ENCODE measurements around the gene NLGN3.
A peak's percentile ranks its signal among the peaks of the same experiment; 100 is the strongest.

The NLGN3 gene

DNA sequence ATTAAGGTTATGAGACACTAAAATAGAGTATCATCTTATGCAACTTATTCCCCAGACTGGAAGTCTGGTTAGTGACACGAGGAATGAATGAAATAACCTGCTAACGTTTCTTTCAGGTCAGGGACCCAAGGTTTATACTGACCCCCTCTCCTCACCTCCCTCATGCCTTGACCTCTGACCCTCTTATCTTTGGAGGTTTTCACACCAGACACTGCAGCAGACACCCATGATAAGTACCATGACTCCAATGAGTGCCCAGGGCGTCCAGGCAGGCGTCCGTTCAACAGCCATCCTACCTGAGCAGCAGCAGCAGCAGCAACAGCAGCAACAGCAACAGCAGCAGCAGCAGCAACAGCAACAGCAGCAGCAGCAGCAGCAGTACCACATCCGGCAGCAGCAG, 4.2 kb upstream of the NLGN3 start:
- DNase-seq (ENCODE audit: low spot score): no peak
- in situ Hi-C loops (cut with MboI; ENCODE audit: low pct_unique_long_range_greater_than_20kb, low sequenced_read_pairs, unreplicated experiment): no loop called here
- TF ChIP-seq, protein P1, sequence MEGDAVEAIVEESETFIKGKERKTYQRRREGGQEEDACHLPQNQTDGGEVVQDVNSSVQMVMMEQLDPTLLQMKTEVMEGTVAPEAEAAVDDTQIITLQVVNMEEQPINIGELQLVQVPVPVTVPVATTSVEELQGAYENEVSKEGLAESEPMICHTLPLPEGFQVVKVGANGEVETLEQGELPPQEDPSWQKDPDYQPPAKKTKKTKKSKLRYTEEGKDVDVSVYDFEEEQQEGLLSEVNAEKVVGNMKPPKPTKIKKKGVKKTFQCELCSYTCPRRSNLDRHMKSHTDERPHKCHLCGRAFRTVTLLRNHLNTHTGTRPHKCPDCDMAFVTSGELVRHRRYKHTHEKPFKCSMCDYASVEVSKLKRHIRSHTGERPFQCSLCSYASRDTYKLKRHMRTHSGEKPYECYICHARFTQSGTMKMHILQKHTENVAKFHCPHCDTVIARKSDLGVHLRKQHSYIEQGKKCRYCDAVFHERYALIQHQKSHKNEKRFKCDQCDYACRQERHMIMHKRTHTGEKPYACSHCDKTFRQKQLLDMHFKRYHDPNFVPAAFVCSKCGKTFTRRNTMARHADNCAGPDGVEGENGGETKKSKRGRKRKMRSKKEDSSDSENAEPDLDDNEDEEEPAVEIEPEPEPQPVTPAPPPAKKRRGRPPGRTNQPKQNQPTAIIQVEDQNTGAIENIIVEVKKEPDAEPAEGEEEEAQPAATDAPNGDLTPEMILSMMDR (IDR thresholded peaks at IDR 0.05; ENCODE audit: extremely low read depth, insufficient read depth, missing control alignments): no peak

DNA sequence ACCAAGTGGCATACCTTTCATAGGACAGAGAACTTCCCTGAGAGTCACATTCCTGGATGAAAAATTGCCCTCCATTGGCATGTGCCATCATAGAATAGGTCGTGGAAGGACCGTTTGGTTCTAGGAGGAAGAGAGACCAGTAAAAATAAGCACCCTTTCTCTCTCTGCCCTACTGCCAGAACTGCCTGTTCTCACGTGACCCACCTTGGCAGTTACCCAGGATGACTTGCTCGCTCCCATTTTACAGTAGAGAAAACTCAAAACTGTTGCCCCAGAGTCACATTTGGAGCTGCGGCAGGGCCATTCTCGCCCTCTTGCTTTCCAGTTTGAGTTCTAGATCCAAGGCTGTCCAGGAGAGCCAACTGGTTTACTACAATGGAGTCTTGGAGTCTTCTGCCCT, 1.1 kb upstream of the NLGN3 start:
- DNase-seq (ENCODE audit: low spot score): no peak
- in situ Hi-C loops (cut with MboI; ENCODE audit: low pct_unique_long_range_greater_than_20kb, low sequenced_read_pairs, unreplicated experiment): no loop called here
- TF ChIP-seq, protein P1 (IDR thresholded peaks at IDR 0.05; ENCODE audit: extremely low read depth, insufficient read depth, missing control alignments): no peak

DNA sequence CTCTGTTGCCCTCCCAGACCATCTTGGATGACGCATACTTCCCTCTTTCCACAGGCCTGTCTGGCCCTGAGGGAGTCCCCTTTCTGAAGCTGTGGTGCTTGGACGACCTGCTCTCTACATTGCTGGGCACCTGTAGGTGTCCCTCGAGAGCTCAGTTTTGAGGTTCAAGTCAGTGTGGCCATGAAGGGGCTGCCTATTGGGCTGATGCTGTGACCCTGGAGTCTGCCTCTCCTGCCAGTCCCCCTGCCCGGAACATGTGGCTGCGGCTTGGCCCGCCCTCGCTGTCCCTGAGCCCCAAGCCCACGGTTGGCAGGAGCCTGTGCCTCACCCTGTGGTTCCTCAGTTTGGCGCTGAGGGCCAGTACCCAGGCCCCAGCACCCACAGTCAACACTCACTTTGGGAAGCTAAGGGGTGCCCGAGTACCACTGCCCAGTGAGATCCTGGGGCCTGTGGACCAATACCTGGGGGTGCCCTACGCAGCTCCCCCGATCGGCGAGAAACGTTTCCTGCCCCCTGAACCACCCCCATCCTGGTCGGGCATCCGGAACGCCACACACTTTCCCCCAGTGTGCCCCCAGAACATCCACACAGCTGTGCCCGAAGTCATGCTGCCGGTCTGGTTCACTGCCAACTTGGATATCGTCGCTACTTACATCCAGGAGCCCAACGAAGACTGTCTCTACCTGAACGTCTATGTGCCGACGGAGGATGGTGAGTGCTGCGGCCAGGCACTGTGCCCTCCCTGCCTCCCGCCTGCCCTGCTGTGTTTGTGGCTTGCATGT, 3.0 kb downstream of the NLGN3 start:
- TF ChIP-seq, protein P1 (IDR thresholded peaks at IDR 0.05; ENCODE audit: extremely low read depth, insufficient read depth, missing control alignments): peak; percentile 12
- no peak for DNase-seq (ENCODE audit: low spot score)
- in situ Hi-C loops (cut with MboI; ENCODE audit: low pct_unique_long_range_greater_than_20kb, low sequenced_read_pairs, unreplicated experiment): no loop called here

DNA sequence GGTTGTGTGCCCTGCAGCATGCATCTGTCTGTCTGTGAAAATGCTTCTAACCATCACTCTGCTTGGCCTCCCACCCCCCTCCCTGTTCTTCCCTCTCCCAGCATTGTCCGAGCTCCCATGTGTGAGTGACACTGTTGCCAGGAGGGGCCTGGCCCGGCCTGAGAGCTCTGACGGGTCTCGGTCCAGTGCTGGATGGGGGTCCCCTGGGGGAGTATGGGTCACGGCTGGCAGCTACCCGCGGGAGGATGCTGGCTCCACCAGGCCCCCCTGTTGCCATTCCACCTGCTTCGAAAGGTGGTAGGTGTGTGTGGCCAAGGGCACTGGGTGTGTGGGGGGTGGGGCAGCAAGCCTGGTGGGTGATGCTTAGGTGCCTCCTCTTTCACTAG, 3.6 kb downstream of the NLGN3 start:
- TF ChIP-seq, protein P1 (IDR thresholded peaks at IDR 0.05; ENCODE audit: extremely low read depth, insufficient read depth, missing control alignments): no peak
- in situ Hi-C loops (cut with MboI; ENCODE audit: low pct_unique_long_range_greater_than_20kb, low sequenced_read_pairs, unreplicated experiment): no loop called here
- no peak for DNase-seq (ENCODE audit: low spot score)

DNA sequence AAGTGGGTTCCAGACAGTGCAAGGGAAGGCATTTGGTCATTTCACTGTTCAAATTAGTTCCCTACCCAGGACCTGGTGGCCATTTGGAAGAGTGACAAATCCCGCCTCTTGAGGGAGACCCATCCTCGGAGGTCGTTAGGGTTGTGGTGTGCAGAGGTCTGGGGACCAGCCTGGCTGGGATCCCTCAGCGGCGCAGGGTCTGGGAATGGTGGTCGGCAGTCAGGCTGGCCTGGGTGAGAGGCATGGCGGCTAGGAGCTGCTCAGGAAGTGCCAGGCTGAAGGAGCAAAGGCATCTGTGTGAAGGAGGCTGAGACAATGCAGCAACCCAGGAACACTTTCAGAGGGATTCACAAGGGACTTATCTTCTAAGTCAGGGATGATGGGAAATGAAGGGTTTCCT, 6.7 kb downstream of the NLGN3 start:
- DNase-seq (ENCODE audit: low spot score): no peak
- in situ Hi-C loops (cut with MboI; ENCODE audit: low pct_unique_long_range_greater_than_20kb, low sequenced_read_pairs, unreplicated experiment): no loop called here
- TF ChIP-seq, protein P1 (IDR thresholded peaks at IDR 0.05; ENCODE audit: extremely low read depth, insufficient read depth, missing control alignments): no peak

DNA sequence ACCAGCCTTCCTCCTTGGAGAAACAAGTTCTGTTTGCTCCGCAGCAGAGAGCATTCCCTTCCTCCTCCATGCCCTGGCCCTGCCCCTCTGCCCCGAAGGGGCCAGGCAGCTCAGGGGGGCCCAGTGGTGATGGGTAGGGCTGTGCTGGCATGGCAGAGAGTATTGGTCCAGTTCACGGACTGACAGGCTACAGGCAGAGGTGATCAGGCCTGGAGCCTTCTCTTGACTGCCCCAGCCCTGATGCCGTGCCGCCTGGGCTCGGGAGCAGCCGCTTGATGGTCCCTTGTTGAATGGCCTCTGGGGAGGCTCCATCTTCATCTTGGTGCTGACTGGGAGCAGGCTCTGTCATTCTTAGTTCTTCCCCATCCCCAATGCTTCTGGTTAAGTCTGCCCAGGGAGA, 9.6 kb downstream of the NLGN3 start:
- TF ChIP-seq, protein P1 (IDR thresholded peaks at IDR 0.05; ENCODE audit: extremely low read depth, insufficient read depth, missing control alignments): no peak
- in situ Hi-C loops (cut with MboI; ENCODE audit: low pct_unique_long_range_greater_than_20kb, low sequenced_read_pairs, unreplicated experiment): no loop called here
- no peak for DNase-seq (ENCODE audit: low spot score)
